GM19467 (cell line): ENCODE results near the gene MACC1.
A peak's percentile ranks its signal among the peaks of the same experiment; 100 is the strongest.
"Not testable (repeated sequence)": the region's sequence is repeated elsewhere in the genome, so short reads cannot be mapped to it uniquely, and the experiment has no call there.

Experiments
- ATAC-seq: cut with Tn5 transposase; IDR thresholded peaks from one replicate; pipeline ENCODE4 v1.9.1; 2021; ENCODE audit warnings: mild to moderate bottlenecking, moderate library complexity; ENCODE audit not compliant: unreplicated experiment

Gene MACC1

GRCh38 chr7:20136647-20137046 is 80.5 kb downstream of the MACC1 start:
- no peak for ATAC-seq

- ATAC-seq: no peak
Measured at GRCh38 chr7:20133803-20134202, 83.4 kb downstream of the MACC1 start.

- ATAC-seq: no peak
Measured at GRCh38 chr7:20132585-20132984, 84.6 kb downstream of the MACC1 start.

- ATAC-seq: no peak
Measured at GRCh38 chr7:20131776-20132175, 85.4 kb downstream of the MACC1 start.

GRCh38 chr7:20129920-20130319 is 87.3 kb downstream of the MACC1 start:
- ATAC-seq: no peak

GRCh38 chr7:20128001-20128400 is 89.2 kb downstream of the MACC1 start:
- ATAC-seq: no peak

GRCh38 chr7:20126060-20126459 is 91.1 kb downstream of the MACC1 start:
- not testable (repeated sequence) for ATAC-seq

- ATAC-seq: not testable (repeated sequence)
Measured at GRCh38 chr7:20124087-20124486, 93.1 kb downstream of the MACC1 start.

- ATAC-seq: not testable (repeated sequence)
Measured at GRCh38 chr7:20122653-20123316, 94.4 kb downstream of the MACC1 start.

- no peak for ATAC-seq
Measured at GRCh38 chr7:20122073-20122472, 95.1 kb downstream of the MACC1 start.

GRCh38 chr7:20121404-20121803 is 95.8 kb downstream of the MACC1 start:
- no peak for ATAC-seq

- ATAC-seq: not testable (repeated sequence)
Measured at GRCh38 chr7:20120611-20121168, 96.5 kb downstream of the MACC1 start.

- no peak for ATAC-seq
Measured at GRCh38 chr7:20116869-20117268, 100.3 kb downstream of the MACC1 start.

GRCh38 chr7:20114468-20114867 is 102.7 kb downstream of the MACC1 start:
- ATAC-seq: peak; percentile 81

GRCh38 chr7:20113427-20114027 is 103.7 kb downstream of the MACC1 start:
- ATAC-seq: peak; percentile 80

- no peak for ATAC-seq
Measured at GRCh38 chr7:20112696-20113095, 104.5 kb downstream of the MACC1 start.

- no peak for ATAC-seq
Measured at GRCh38 chr7:20111821-20112542, 105.2 kb downstream of the MACC1 start.

GRCh38 chr7:20107582-20107981 is 109.6 kb downstream of the MACC1 start:
- no peak for ATAC-seq

GRCh38 chr7:20104696-20105095 is 112.5 kb downstream of the MACC1 start:
- no peak for ATAC-seq

- no peak for ATAC-seq
Measured at GRCh38 chr7:20102982-20103381, 114.2 kb downstream of the MACC1 start.

GRCh38 chr7:20095862-20096261 is 121.3 kb downstream of the MACC1 start:
- no peak for ATAC-seq

- no peak for ATAC-seq
Measured at GRCh38 chr7:20095436-20095835, 121.7 kb downstream of the MACC1 start.
